Adrenal gland (tissue), 5 donors: ENCODE results near the gene OAT.

ENCODE experiments used
- POLR2A ChIP-seq, 2 donors: fragments of 450-650 bp; IDR thresholded peaks; one replicate each; pipeline ENCODE4 v1.6.1; 2017; ENCODE audit warnings: antibody characterized with exemption in 2 of 2, mild to moderate bottlenecking in 2 of 2, moderate library complexity in 1 of 2
- TF ChIP-seq, protein P1 (sequence below), 6 experiments: fragments of 450-650 bp in 4 of 6; fragments of 200-600 bp in 2 of 6; sonication (generic) in 1 of 6; IDR thresholded peaks; 1 replicate in 5 of 6; 2 replicates in 1 of 6; pipeline versions ENCODE4 v1.5.1 to v1.8.0; 2016 to 2021; ENCODE audit warnings: antibody characterized with exemption in 6 of 6, mild to moderate bottlenecking in 2 of 6, moderate library complexity in 1 of 6
- donor health status: DM: no; HTN: no; CAD: no.

DNA sequence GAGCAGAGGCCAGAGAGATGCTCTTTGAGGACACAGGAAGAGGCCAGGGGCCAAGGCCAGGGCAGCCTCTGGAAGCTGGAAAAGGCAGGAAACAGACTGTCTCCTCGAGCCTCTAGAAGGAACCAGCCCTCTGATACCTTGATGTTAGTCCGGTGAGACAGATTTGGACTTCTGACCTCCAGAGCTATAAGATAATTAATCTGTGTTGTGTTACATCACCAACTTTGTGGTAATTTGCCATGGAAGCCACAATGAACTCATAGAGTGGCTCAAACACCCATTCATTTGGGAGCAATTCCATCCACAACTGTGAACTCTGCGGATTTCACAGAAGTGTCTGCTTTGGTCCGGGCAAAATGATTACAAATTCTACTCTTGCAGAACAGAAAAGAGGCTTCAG is 48.7 kb downstream of the OAT start:
- TF ChIP-seq, protein P1, sequence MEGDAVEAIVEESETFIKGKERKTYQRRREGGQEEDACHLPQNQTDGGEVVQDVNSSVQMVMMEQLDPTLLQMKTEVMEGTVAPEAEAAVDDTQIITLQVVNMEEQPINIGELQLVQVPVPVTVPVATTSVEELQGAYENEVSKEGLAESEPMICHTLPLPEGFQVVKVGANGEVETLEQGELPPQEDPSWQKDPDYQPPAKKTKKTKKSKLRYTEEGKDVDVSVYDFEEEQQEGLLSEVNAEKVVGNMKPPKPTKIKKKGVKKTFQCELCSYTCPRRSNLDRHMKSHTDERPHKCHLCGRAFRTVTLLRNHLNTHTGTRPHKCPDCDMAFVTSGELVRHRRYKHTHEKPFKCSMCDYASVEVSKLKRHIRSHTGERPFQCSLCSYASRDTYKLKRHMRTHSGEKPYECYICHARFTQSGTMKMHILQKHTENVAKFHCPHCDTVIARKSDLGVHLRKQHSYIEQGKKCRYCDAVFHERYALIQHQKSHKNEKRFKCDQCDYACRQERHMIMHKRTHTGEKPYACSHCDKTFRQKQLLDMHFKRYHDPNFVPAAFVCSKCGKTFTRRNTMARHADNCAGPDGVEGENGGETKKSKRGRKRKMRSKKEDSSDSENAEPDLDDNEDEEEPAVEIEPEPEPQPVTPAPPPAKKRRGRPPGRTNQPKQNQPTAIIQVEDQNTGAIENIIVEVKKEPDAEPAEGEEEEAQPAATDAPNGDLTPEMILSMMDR (IDR thresholded peaks at IDR 0.05): no peak
- TF ChIP-seq POLR2A (IDR thresholded peaks at IDR 0.05): no peak
